IMR-90 (cell line): ENCODE measurements around the gene HIKESHI. TPM values are rescaled to one million over a fixed set of nuclear protein-coding genes. Genes with fewer than 3 reads are reported as not detected.

Experiments used
- ATAC-seq: fragments of 200-7000 bp; cut with Tn5 transposase; 2 replicates; pipeline ENCODE4 v1.9.1; 2020; ENCODE audit warnings: low read depth, mild to moderate bottlenecking, moderate library complexity
- BruUV-seq: library from RNA; stranded (reverse); fragments of 400-500 nt; replicated peaks from 2 replicates; lab custom pipeline; 2021; lab: Mats Ljungman, UMichigan
- CTCF ChIA-PET: fragments of 300-600 bp; formaldehyde crosslinking; extraction: SDS; loops from one replicate; lab custom pipeline; 2021; ENCODE audit warnings: antibody characterized with exemption; lab: Yijun Ruan, JAX
- POLR2A ChIA-PET: fragments of 300-600 bp; sonication (Branson Sonifier 250); formaldehyde crosslinking; loops from one replicate; lab custom pipeline; 2022; ENCODE audit warnings: antibody characterized with exemption; ENCODE audit not compliant: unreplicated experiment; lab: Charles Lee
- DNase-seq: peaks from one replicate; pipeline ENCODE4 v3.0.0; 2013
- H2AFZ ChIP-seq: replicated peaks from 2 replicates; pipeline ENCODE3; 2013; ENCODE audit warnings: low read length, mild to moderate bottlenecking; ENCODE audit not compliant: poor library complexity
- H2AK5ac ChIP-seq: 2 replicates; pipeline ENCODE4 v1.6.1; 2013; ENCODE audit warnings: low read depth, low read length, inconsistent platforms
- H2AK9ac ChIP-seq: replicated peaks from 2 replicates; pipeline ENCODE3; 2013; ENCODE audit warnings: mild to moderate bottlenecking, low read depth, low read length, moderate library complexity; ENCODE audit not compliant: poor library complexity
- H2BK120ac ChIP-seq: 2 replicates; pipeline ENCODE4 v1.6.1; 2013; ENCODE audit warnings: low read depth, low read length, inconsistent platforms
- H2BK15ac ChIP-seq: 3 replicates; pipeline ENCODE4 v1.6.1; 2013; ENCODE audit warnings: low read depth, low read length, inconsistent platforms
- H2BK20ac ChIP-seq: 2 replicates; pipeline ENCODE4 v1.6.1; 2013; ENCODE audit warnings: low read depth, mild to moderate bottlenecking, inconsistent platforms, low read length, moderate library complexity
- H2BK5ac ChIP-seq: 2 replicates; pipeline ENCODE4 v1.6.1; 2013; ENCODE audit warnings: mild to moderate bottlenecking, low read depth, low read length, inconsistent platforms; ENCODE audit not compliant: poor library complexity, severe bottlenecking
- H3K14ac ChIP-seq: replicated peaks from 2 replicates; pipeline ENCODE4 v1.6.1; 2013; ENCODE audit warnings: low read depth, low read length, inconsistent platforms
- H3K18ac ChIP-seq: 2 replicates; pipeline ENCODE4 v1.6.1; 2013; ENCODE audit warnings: low read depth, low read length, control low read depth
- H3K23ac ChIP-seq: 2 replicates; pipeline ENCODE4 v1.6.1; 2013; ENCODE audit warnings: low read depth, low read length, inconsistent platforms
- H3K27ac ChIP-seq: 2 replicates; pipeline ENCODE4 v1.5.1; 2013; ENCODE audit warnings: mild to moderate bottlenecking, control low read depth, low read length; ENCODE audit not compliant: insufficient read depth
- H3K27me3 ChIP-seq: 2 replicates; pipeline ENCODE4 v1.6.1; 2013; ENCODE audit warnings: low read length; ENCODE audit not compliant: control insufficient read depth, insufficient read depth
- H3K36me3 ChIP-seq: 2 replicates; pipeline ENCODE4 v1.6.1; 2013; ENCODE audit warnings: low read length, mixed read lengths; ENCODE audit not compliant: control insufficient read depth, insufficient read depth
- H3K4ac ChIP-seq: 2 replicates; pipeline ENCODE4 v1.6.1; 2013; ENCODE audit warnings: low read depth, low read length, inconsistent platforms
- H3K4me1 ChIP-seq: 2 replicates; pipeline ENCODE4 v1.6.1; 2013; ENCODE audit warnings: low read length, mixed read lengths; ENCODE audit not compliant: control insufficient read depth, insufficient read depth
- H3K4me2 ChIP-seq: 2 replicates; pipeline ENCODE4 v1.6.1; 2013; ENCODE audit warnings: low read depth, mild to moderate bottlenecking, control low read depth, low read length, moderate library complexity
- H3K4me3 ChIP-seq: 2 replicates; pipeline ENCODE4 v1.5.1; 2013; ENCODE audit warnings: low read depth, mild to moderate bottlenecking, control low read depth, low read length, moderate library complexity; ENCODE audit not compliant: insufficient read depth
- H3K56ac ChIP-seq: 2 replicates; pipeline ENCODE4 v1.6.1; 2013; ENCODE audit warnings: low read length, inconsistent platforms; ENCODE audit not compliant: insufficient read depth; ENCODE audit errors: extremely low read depth
- H3K79me1 ChIP-seq, 2 experiments: 2 replicates each; pipeline ENCODE4 v1.6.1; 2013; ENCODE audit warnings: low read length in 2 of 2, inconsistent platforms in 1 of 2, low read depth in 1 of 2
- H3K9ac ChIP-seq: 2 replicates; pipeline ENCODE4 v1.6.1; 2013; ENCODE audit warnings: low read depth, low read length, control low read depth
- H3K9me1 ChIP-seq: 2 replicates; pipeline ENCODE4 v1.6.1; 2013; ENCODE audit warnings: low read length, inconsistent platforms; ENCODE audit not compliant: insufficient read depth
- H3K9me3 ChIP-seq: 2 replicates; pipeline ENCODE4 v1.6.1; 2013; ENCODE audit warnings: low read length; ENCODE audit not compliant: control insufficient read depth, insufficient read depth
- H4K20me1 ChIP-seq: 2 replicates; pipeline ENCODE4 v1.6.1; 2013; ENCODE audit warnings: low read length, inconsistent platforms; ENCODE audit not compliant: insufficient read depth
- H4K5ac ChIP-seq: 2 replicates; pipeline ENCODE4 v1.6.1; 2013; ENCODE audit warnings: mild to moderate bottlenecking, low read depth, low read length, control low read depth
- H4K8ac ChIP-seq, 2 experiments: 2 replicates each; pipeline ENCODE4 v1.6.1; 2013; ENCODE audit warnings: low read depth in 2 of 2, low read length in 2 of 2, control low read depth in 1 of 2, inconsistent platforms in 1 of 2
- H4K91ac ChIP-seq: 2 replicates; pipeline ENCODE4 v1.6.1; 2013; ENCODE audit warnings: low read depth, low read length, inconsistent platforms; ENCODE audit not compliant: insufficient read depth
- BHLHE40 ChIP-seq: fragments of 150-350 bp; IDR thresholded peaks from 2 replicates; pipeline ENCODE4 v1.6.1; 2016; ENCODE audit warnings: mild to moderate bottlenecking, low read depth, low read length
- CEBPB ChIP-seq: IDR thresholded peaks from 2 replicates; pipeline ENCODE4 v1.6.1; 2012; ENCODE audit warnings: low read depth, low read length, improper control_type of control experiment
- CHD1 ChIP-seq: IDR thresholded peaks from 2 replicates; pipeline ENCODE4 v1.6.1; 2012; ENCODE audit warnings: low read depth, low read length, improper control_type of control experiment
- MAFK ChIP-seq: IDR thresholded peaks from 2 replicates; pipeline ENCODE4 v1.6.1; 2012; ENCODE audit warnings: low read depth, low read length, improper control_type of control experiment
- MAZ ChIP-seq: IDR thresholded peaks from 2 replicates; pipeline ENCODE4 v1.6.1; 2012; ENCODE audit warnings: low read depth, mild to moderate bottlenecking, low read length, improper control_type of control experiment, moderate library complexity, borderline replicate concordance
- MXI1 ChIP-seq: IDR thresholded peaks from 2 replicates; pipeline ENCODE4 v1.6.1; 2012; ENCODE audit warnings: low read depth, mild to moderate bottlenecking, low read length, moderate library complexity, borderline replicate concordance
- NFE2L2 ChIP-seq: fragments of 150-350 bp; IDR thresholded peaks from 2 replicates; pipeline ENCODE4 v1.6.1; 2016; ENCODE audit warnings: low read depth, mild to moderate bottlenecking, low read length
- POLR2A ChIP-seq: IDR thresholded peaks from 2 replicates; pipeline ENCODE4 v1.6.1; 2012; ENCODE audit warnings: mild to moderate bottlenecking, low read depth, low read length
- RAD21 ChIP-seq: IDR thresholded peaks from 2 replicates; pipeline ENCODE4 v1.6.1; 2012; ENCODE audit warnings: low read length, improper control_type of control experiment
- SMC3 ChIP-seq: fragments of 150-350 bp; IDR thresholded peaks from 2 replicates; pipeline ENCODE4 v1.6.1; 2016; ENCODE audit warnings: low read depth, mild to moderate bottlenecking, antibody characterized with exemption, low read length, moderate library complexity
- WGBS, 2 experiments: methylation state at CpG; one replicate each; pipeline versions ENCODE4 v1.1.5 to v1.1.7; 2013; ENCODE audit warnings: missing lambda C conversion rate in 2 of 2; ENCODE audit not compliant: insufficient read length in 1 of 2; ENCODE audit errors: extremely low coverage in 2 of 2; 5-methylcytosine and 5-hydroxymethylcytosine counted together
- dilution Hi-C: fragments of 300-500 bp; cut with HindIII; formaldehyde crosslinking; loops from one replicate; pipeline ENCODE4 v1.14.3; 2018; ENCODE audit warnings: low sequenced_read_pairs; ENCODE audit not compliant: unreplicated experiment
- in situ Hi-C: fragments of 300-500 bp; cut with MboI; formaldehyde crosslinking; loops from 3 replicates; pipeline ENCODE4 v1.14.3; 2019; ENCODE audit warnings: low sequenced_read_pairs, inconsistent platforms, mixed read lengths
- intact Hi-C: fragments of 100-400 bp; cut with micrococcal nuclease; formaldehyde crosslinking; loops from 2 replicates; pipeline ENCODE4 v1.10.0; 2022
- polyA plus RNA-seq, 3 experiments: library from polyadenylated mRNA; depleted of rRNA; stranded (reverse); fragments of >200 nt; gene quantifications; 2 replicates each; pipeline ENCODE4 v1.2.3, GENCODE V29; 2012; ENCODE audit warnings: low replicate concordance in 1 of 3
- total RNA-seq: library from RNA; depleted of rRNA; stranded (reverse); fragments of >200 nt; gene quantifications from 2 replicates; pipeline ENCODE4 v1.2.3, GENCODE V29; 2012
- TF ChIP-seq, protein P1 (sequence below): fragments of 150-350 bp; IDR thresholded peaks from 2 replicates; pipeline ENCODE4 v1.6.1; 2017; ENCODE audit warnings: mild to moderate bottlenecking, antibody characterized with exemption, low read length, low read depth
- TF ChIP-seq, protein P2 (sequence below): conservative IDR thresholded peaks from 2 replicates; pipeline ENCODE4 v1.5.1; 2012; ENCODE audit warnings: mild to moderate bottlenecking, low read depth, low read length, improper control_type of control experiment

The HIKESHI gene
- total and polyA plus RNA-seq, 2 of the 4 experiments (the other 2 are of a cell fraction), result 49.4 to 73.5 TPM

DNA sequence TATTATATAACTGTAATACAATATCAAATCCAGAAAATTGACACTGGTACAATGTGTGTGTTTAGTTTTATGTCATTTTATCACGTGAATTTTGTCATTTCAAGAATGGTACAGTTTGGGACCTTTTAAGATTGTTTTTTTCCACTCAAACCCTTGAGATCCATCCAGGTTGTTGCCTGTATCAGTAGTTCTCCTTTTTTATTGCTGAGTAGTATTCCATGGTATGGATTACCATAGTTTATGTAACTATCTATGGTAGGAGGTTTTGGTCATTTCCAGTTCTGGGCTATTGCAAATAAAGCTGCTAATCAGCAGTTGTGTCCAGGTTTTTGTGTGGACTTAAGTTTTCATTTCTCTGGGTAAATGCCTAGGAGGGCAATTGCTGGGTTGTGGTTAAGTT, 32.4 kb upstream of the HIKESHI start:
- Histone ChIP-seq H2AFZ (no peak overlapping the region), H2BK120ac (no peak overlapping the region), H3K14ac (no peak overlapping the region), H3K4me2 (no peak overlapping the region), H4K8ac (no peak overlapping the region), H2AK5ac (no peak overlapping the region), H3K56ac (no peak overlapping the region), H3K9me1 (peaks cover 3% of the 10 kb centered on the region), H3K4ac (no peak overlapping the region), H2AK9ac (no peak overlapping the region), H3K9ac (no peak overlapping the region), H2BK20ac (no peak overlapping the region), H3K23ac (no peak overlapping the region), H3K27me3 (no peaks in the 10 kb centered on the region), H3K36me3 (peaks cover 4% of the 10 kb centered on the region), H3K27ac (no peak overlapping the region), H3K79me1 (peaks cover 14 to 17% of the 10 kb centered on the region in 2 experiments), H2BK5ac (no peak overlapping the region), H2BK15ac (no peak overlapping the region), H4K20me1 (no peaks in the 10 kb centered on the region; the same call in 1 of the 2 replicates), H3K4me1 (no peaks in the 10 kb centered on the region), H3K4me3 (no peak overlapping the region), H3K18ac (no peak overlapping the region), H4K5ac (no peak overlapping the region), H3K9me3 (no peaks in the 10 kb centered on the region), H4K91ac (no peak overlapping the region)
- in situ Hi-C loops (no loop called here), dilution Hi-C loops (no loop called here), intact Hi-C loops (loop anchor here (10.0 kb wide), 1 partner anchor 1485 kb away; no protein-coding TSS in a partner anchor)
- WGBS, 2 experiments, result no CpG with 5 or more reads among the region's 1 CpG
- ATAC-seq (no peak), DNase-seq (no peak)
- ChIA-PET CTCF (no interaction called here), POLR2A (no interaction called here)
- TF ChIP-seq, protein P1, sequence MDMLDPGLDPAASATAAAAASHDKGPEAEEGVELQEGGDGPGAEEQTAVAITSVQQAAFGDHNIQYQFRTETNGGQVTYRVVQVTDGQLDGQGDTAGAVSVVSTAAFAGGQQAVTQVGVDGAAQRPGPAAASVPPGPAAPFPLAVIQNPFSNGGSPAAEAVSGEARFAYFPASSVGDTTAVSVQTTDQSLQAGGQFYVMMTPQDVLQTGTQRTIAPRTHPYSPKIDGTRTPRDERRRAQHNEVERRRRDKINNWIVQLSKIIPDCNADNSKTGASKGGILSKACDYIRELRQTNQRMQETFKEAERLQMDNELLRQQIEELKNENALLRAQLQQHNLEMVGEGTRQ, result no peak
- TF ChIP-seq NFE2L2 (no peak), MAFK (no peak), MXI1 (no peak), RAD21 (no peak), BHLHE40 (no peak), CEBPB (no peak), MAZ (no peak), SMC3 (no peak), CHD1 (no peak), POLR2A (no peak)
- TF ChIP-seq, protein P2, sequence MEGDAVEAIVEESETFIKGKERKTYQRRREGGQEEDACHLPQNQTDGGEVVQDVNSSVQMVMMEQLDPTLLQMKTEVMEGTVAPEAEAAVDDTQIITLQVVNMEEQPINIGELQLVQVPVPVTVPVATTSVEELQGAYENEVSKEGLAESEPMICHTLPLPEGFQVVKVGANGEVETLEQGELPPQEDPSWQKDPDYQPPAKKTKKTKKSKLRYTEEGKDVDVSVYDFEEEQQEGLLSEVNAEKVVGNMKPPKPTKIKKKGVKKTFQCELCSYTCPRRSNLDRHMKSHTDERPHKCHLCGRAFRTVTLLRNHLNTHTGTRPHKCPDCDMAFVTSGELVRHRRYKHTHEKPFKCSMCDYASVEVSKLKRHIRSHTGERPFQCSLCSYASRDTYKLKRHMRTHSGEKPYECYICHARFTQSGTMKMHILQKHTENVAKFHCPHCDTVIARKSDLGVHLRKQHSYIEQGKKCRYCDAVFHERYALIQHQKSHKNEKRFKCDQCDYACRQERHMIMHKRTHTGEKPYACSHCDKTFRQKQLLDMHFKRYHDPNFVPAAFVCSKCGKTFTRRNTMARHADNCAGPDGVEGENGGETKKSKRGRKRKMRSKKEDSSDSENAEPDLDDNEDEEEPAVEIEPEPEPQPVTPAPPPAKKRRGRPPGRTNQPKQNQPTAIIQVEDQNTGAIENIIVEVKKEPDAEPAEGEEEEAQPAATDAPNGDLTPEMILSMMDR, result no peak
- BruUV-seq, result no TSS peak
